HEK293 (cell line): ENCODE measurements around the gene TMEM239.

Source experiments
- CTCF ChIA-PET: fragments of 350-600 bp; formaldehyde crosslinking; extraction: SDS; loops from one replicate; lab custom pipeline; 2021; ENCODE audit warnings: antibody characterized with exemption; lab: Yijun Ruan, JAX
- POLR2A ChIA-PET: fragments of 300-600 bp; formaldehyde crosslinking; extraction: SDS; loops from one replicate; lab custom pipeline; 2020; ENCODE audit warnings: antibody characterized with exemption, inconsistent platforms; lab: Yijun Ruan, JAX
- H3K27ac ChIP-seq: fragments of 200-500 bp; sonication (Bioruptor generic); 2 replicates; pipeline ENCODE4 v1.5.1; 2014; ENCODE audit warnings: low read depth, low read length, control low read depth, inconsistent platforms; ENCODE audit errors: extremely low read depth
- H3K36me3 ChIP-seq, 2 experiments: fragments of 200-500 bp in 1 of 2; sonication (Bioruptor generic) in 1 of 2; 1 replicate in 1 of 2; 2 replicates in 1 of 2; pipeline ENCODE4 v1.5.1; 2014 to 2017; ENCODE audit warnings: inconsistent platforms in 2 of 2, low read length in 2 of 2; ENCODE audit not compliant: control insufficient read depth in 2 of 2, insufficient read depth in 1 of 2
- H3K4me1 ChIP-seq: fragments of 200-500 bp; sonication (Bioruptor generic); 2 replicates; pipeline ENCODE4 v1.5.1; 2014; ENCODE audit warnings: mild to moderate bottlenecking, low read length, inconsistent platforms; ENCODE audit not compliant: control insufficient read depth, insufficient read depth
- H3K4me3 ChIP-seq: 2 replicates; pipeline ENCODE4 v1.5.1; 2011; ENCODE audit warnings: low read depth, mild to moderate bottlenecking, control low read depth, low read length, moderate library complexity
- H3K9me3 ChIP-seq: fragments of 200-500 bp; sonication (Bioruptor generic); 2 replicates; pipeline ENCODE4 v1.5.1; 2014; ENCODE audit warnings: low read depth, low read length, inconsistent platforms; ENCODE audit not compliant: control insufficient read depth, insufficient read depth
- GLI4 ChIP-seq: fragments of 450-650 bp; formaldehyde crosslinking; IDR thresholded peaks from 2 replicates; pipeline ENCODE4 v1.5.1; 2016; ENCODE audit warnings: missing biosample characterization, missing genetic modification characterization
- IKZF3 ChIP-seq: fragments of 450-650 bp; IDR thresholded peaks from 2 replicates; pipeline ENCODE4 v1.5.0; 2018; ENCODE audit warnings: missing biosample characterization, mild to moderate bottlenecking, missing genetic modification characterization, moderate library complexity
- OSR2 ChIP-seq: fragments of 450-650 bp; formaldehyde crosslinking; IDR thresholded peaks from 2 replicates; pipeline ENCODE4 v1.5.1; 2016; ENCODE audit warnings: missing biosample characterization, missing genetic modification characterization
- PRDM4 ChIP-seq: fragments of 450-650 bp; formaldehyde crosslinking; IDR thresholded peaks from 2 replicates; pipeline ENCODE4 v1.5.1; 2017; ENCODE audit warnings: missing biosample characterization, missing genetic modification characterization
- ZBTB1 ChIP-seq: fragments of 450-650 bp; formaldehyde crosslinking; IDR thresholded peaks from 2 replicates; pipeline ENCODE4 v1.5.1; 2016; ENCODE audit warnings: missing biosample characterization, missing genetic modification characterization
- ZBTB7A ChIP-seq: fragments of 450-650 bp; formaldehyde crosslinking; IDR thresholded peaks from 2 replicates; pipeline ENCODE4 v1.5.1; 2016; ENCODE audit warnings: low read depth, missing biosample characterization, missing genetic modification characterization
- ZFHX2 ChIP-seq: fragments of 450-650 bp; formaldehyde crosslinking; conservative IDR thresholded peaks from 2 replicates; pipeline ENCODE4 v1.5.1; 2016; ENCODE audit warnings: missing biosample characterization, missing genetic modification characterization
- ZIC2 ChIP-seq: fragments of 450-650 bp; formaldehyde crosslinking; IDR thresholded peaks from 2 replicates; pipeline ENCODE4 v1.5.1; 2016; ENCODE audit warnings: missing biosample characterization, missing genetic modification characterization
- ZNF335 ChIP-seq: fragments of 450-650 bp; formaldehyde crosslinking; conservative IDR thresholded peaks from 2 replicates; pipeline ENCODE4 v1.5.1; 2016; ENCODE audit warnings: missing biosample characterization, missing genetic modification characterization
- ZNF366 ChIP-seq: fragments of 450-650 bp; formaldehyde crosslinking; conservative IDR thresholded peaks from 2 replicates; pipeline ENCODE4 v1.5.1; 2016; ENCODE audit warnings: missing biosample characterization, missing genetic modification characterization
- ZNF555 ChIP-seq: fragments of 450-650 bp; formaldehyde crosslinking; conservative IDR thresholded peaks from 2 replicates; pipeline ENCODE4 v1.5.1; 2017; ENCODE audit warnings: missing biosample characterization, mild to moderate bottlenecking, missing genetic modification characterization, inconsistent platforms
- ZNF707 ChIP-seq: fragments of 450-650 bp; formaldehyde crosslinking; IDR thresholded peaks from 2 replicates; pipeline ENCODE4 v1.5.1; 2016; ENCODE audit warnings: missing biosample characterization, missing genetic modification characterization
- ZNF768 ChIP-seq: fragments of 450-650 bp; formaldehyde crosslinking; IDR thresholded peaks from 2 replicates; pipeline ENCODE4 v1.5.1; 2018; ENCODE audit warnings: missing biosample characterization, mild to moderate bottlenecking, missing genetic modification characterization
- ZSCAN18 ChIP-seq: fragments of 450-650 bp; formaldehyde crosslinking; IDR thresholded peaks from 2 replicates; pipeline ENCODE4 v1.5.1; 2016; ENCODE audit warnings: missing biosample characterization, missing genetic modification characterization
- ZSCAN30 ChIP-seq: fragments of 450-650 bp; IDR thresholded peaks from 2 replicates; pipeline ENCODE4 v1.5.1; 2018; ENCODE audit warnings: missing biosample characterization, mild to moderate bottlenecking, missing genetic modification characterization, moderate library complexity
- ZXDB ChIP-seq: fragments of 450-650 bp; formaldehyde crosslinking; IDR thresholded peaks from 2 replicates; pipeline ENCODE4 v1.5.1; 2016; ENCODE audit warnings: missing biosample characterization, missing genetic modification characterization

The TMEM239 gene

GRCh38 chr20:2816583-2817340 is 598 bp downstream of the TMEM239 start:
- H3K4me3 ChIP-seq, result no peak overlapping the region
- H3K36me3 ChIP-seq, result no peaks in the 10 kb centered on the region
- ChIA-PET POLR2A (no interaction called here), CTCF (interaction anchor here (0.6 to 1.2 kb wide), 3 partner anchors 14 to 181 kb away, joined by 3 read pairs; no protein-coding TSS in a partner anchor)
- TF ChIP-seq ZNF555 (tag by site-specific recombination) (no peak), ZSCAN18 (no peak), PRDM4 (tag by site-specific recombination) (no peak), ZIC2 (peak; percentile 76), ZNF707 (tag by site-specific recombination) (no peak), ZNF366 (tag by site-specific recombination) (no peak), ZSCAN30 (tag by site-specific recombination) (no peak), ZXDB (tag by site-specific recombination) (no peak)
- H3K4me1 ChIP-seq, result peaks cover 19% of the 10 kb centered on the region
- peaks cover 2% of the 10 kb centered on the region; the same call in 1 of the 2 replicates for H3K9me3 ChIP-seq
- no peak overlapping the region for H3K27ac ChIP-seq

DNA sequence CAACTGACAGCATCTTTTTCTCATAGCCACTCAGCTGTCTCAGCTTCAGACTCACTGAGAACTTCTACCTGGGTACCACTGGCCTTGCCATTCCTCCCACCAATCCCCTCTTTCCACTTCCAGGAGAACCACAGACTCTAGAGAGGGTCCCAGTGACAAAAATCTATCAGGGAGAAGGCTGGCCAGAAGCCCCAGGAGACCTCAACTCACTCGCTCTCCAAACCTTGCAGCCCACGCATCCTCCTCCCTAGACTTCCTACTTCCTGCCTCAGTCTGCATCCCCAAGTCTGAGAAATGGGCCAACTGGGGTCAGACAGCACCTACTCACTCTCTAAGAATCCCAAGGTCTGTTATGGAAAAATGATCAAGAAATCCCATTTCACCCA is 1.2 kb downstream of the TMEM239 start:
- H3K36me3 ChIP-seq, result no peaks in the 10 kb centered on the region
- no peak for TF ChIP-seq ZBTB1 (tag by site-specific recombination)
- TF ChIP-seq ZNF768 (tag by site-specific recombination), result no peak
- TF ChIP-seq ZBTB7A (tag by site-specific recombination), result no peak
- 0 out of 2 replicates have a peak, but pooled peaks have one; percentile 14 for TF ChIP-seq ZFHX2 (tag by site-specific recombination)
- no peak for TF ChIP-seq GLI4
- TF ChIP-seq IKZF3, result no peak
- CTCF ChIA-PET, result interaction anchor here (1.2 to 2.0 kb wide), 3 partner anchors 35 to 180 kb away, joined by 3 to 6 read pairs (median 3); no protein-coding TSS in a partner anchor
- H3K27ac ChIP-seq, result no peak overlapping the region
- no peaks in the 10 kb centered on the region for H3K9me3 ChIP-seq
- H3K4me1 ChIP-seq, result peaks cover 19% of the 10 kb centered on the region
- no peak overlapping the region for H3K4me3 ChIP-seq
- POLR2A ChIA-PET, result no interaction called here

DNA sequence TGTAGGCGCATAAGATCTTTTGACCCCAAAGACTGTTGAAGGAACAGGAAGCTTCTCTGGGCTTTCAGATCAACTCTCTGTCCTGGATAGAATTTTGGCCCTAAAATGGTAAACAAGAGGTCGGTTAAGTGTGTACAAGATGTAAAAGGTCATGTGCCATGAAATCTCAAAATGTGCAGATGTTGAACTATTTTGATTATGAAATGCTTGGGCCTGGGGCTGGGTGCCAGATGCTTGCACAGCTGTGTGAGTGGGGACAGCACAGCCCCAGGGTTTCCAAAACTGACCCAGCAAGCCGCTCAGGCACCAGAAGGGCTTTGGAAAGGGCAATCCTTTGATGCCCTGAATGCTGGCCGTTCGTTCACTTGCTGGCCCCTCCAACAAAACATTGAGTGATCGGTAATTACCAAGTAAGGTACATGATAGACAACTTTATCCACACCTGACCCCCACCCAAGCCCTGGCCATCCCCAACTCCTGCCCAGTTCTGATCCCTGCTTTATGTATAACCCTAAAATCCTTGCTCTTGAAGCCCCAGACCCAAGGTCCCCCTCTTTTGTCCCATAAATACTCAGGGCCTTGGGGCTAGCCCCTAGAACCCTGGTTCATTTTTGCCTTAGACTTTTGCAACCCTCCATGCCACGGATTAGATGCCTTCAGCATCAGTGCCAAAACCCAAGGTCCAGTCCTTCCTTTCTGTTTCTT is 1.9 kb downstream of the TMEM239 start:
- Histone ChIP-seq H3K36me3 (no peaks in the 10 kb centered on the region), H3K27ac (no peak overlapping the region), H3K4me3 (no peak overlapping the region), H3K4me1 (peaks cover 19% of the 10 kb centered on the region), H3K9me3 (no peaks in the 10 kb centered on the region)
- ChIA-PET CTCF (interaction anchor here (1.2 to 2.0 kb wide), 2 partner anchors 34 to 180 kb away, joined by 3 to 6 read pairs; no protein-coding TSS in a partner anchor), POLR2A (no interaction called here)
- no peak for TF ChIP-seq OSR2 (tag by site-specific recombination)
- no peak for TF ChIP-seq ZNF335 (tag by site-specific recombination)
